HCT116 (cell line): Measurements from ENCODE around the gene GIMD1.

Source experiments
- CEBPB ChIP-seq: IDR thresholded peaks from 2 replicates; pipeline ENCODE4 v1.6.1; 2012; ENCODE audit warnings: low read depth
- EGR1 ChIP-seq: IDR thresholded peaks from 2 replicates; pipeline ENCODE4 v1.6.1; 2012; ENCODE audit warnings: low read depth
- ELF1 ChIP-seq: IDR thresholded peaks from 2 replicates; pipeline ENCODE4 v1.6.1; 2012; ENCODE audit warnings: low read depth, borderline replicate concordance
- EZH2 ChIP-seq: fragments of 200-600 bp; sonication (generic); IDR thresholded peaks from 2 replicates; pipeline ENCODE4 v1.6.1; 2017; ENCODE audit warnings: antibody characterized with exemption, mixed run types
- EZH2phosphoT487 ChIP-seq: fragments of 200-600 bp; IDR thresholded peaks from 2 replicates; pipeline ENCODE4 v1.6.1; 2018; ENCODE audit warnings: antibody characterized with exemption, borderline replicate concordance
- JUND ChIP-seq: IDR thresholded peaks from 2 replicates; pipeline ENCODE4 v1.6.1; 2012
- POLR2A ChIP-seq: IDR thresholded peaks from 2 replicates; pipeline ENCODE4 v1.7.0; 2011; ENCODE audit warnings: borderline replicate concordance; ENCODE audit not compliant: insufficient read depth, insufficient read length; ENCODE audit errors: extremely low read depth
- POLR2AphosphoS5 ChIP-seq: IDR thresholded peaks from 2 replicates; pipeline ENCODE4 v1.6.1; 2011; ENCODE audit warnings: mild to moderate bottlenecking, low read depth, low read length, moderate library complexity
- RAD21 ChIP-seq: IDR thresholded peaks from 2 replicates; pipeline ENCODE4 v1.6.1; 2012; ENCODE audit warnings: low read depth, mild to moderate bottlenecking
- SP1 ChIP-seq: IDR thresholded peaks from 2 replicates; pipeline ENCODE4 v1.6.1; 2012; ENCODE audit warnings: low read depth
- YY1 ChIP-seq: IDR thresholded peaks from 2 replicates; pipeline ENCODE4 v1.6.1; 2011; ENCODE audit warnings: low read length, low read depth, moderate library complexity, mild to moderate bottlenecking; ENCODE audit not compliant: insufficient replicate concordance; ENCODE audit errors: extremely low read depth
- TF ChIP-seq, protein P1 (sequence below), 3 experiments: fragments of 200-600 bp in 1 of 3; sonication (generic) in 1 of 3; IDR thresholded peaks in 2 of 3; conservative IDR thresholded peaks in 1 of 3; 2 replicates each; pipeline ENCODE4 v1.5.1; 2012 to 2017; ENCODE audit warnings: low read depth in 2 of 3, low read length in 2 of 3, antibody characterized with exemption in 1 of 3, borderline replicate concordance in 1 of 3, control low read depth in 1 of 3, mild to moderate bottlenecking in 1 of 3, mixed read lengths in 1 of 3, mixed run types in 1 of 3, moderate library complexity in 1 of 3; ENCODE audit not compliant: insufficient read depth in 1 of 3
- TF ChIP-seq, protein P2 (sequence below): IDR thresholded peaks from 2 replicates; pipeline ENCODE4 v1.6.1; 2012; ENCODE audit warnings: low read depth

DNA sequence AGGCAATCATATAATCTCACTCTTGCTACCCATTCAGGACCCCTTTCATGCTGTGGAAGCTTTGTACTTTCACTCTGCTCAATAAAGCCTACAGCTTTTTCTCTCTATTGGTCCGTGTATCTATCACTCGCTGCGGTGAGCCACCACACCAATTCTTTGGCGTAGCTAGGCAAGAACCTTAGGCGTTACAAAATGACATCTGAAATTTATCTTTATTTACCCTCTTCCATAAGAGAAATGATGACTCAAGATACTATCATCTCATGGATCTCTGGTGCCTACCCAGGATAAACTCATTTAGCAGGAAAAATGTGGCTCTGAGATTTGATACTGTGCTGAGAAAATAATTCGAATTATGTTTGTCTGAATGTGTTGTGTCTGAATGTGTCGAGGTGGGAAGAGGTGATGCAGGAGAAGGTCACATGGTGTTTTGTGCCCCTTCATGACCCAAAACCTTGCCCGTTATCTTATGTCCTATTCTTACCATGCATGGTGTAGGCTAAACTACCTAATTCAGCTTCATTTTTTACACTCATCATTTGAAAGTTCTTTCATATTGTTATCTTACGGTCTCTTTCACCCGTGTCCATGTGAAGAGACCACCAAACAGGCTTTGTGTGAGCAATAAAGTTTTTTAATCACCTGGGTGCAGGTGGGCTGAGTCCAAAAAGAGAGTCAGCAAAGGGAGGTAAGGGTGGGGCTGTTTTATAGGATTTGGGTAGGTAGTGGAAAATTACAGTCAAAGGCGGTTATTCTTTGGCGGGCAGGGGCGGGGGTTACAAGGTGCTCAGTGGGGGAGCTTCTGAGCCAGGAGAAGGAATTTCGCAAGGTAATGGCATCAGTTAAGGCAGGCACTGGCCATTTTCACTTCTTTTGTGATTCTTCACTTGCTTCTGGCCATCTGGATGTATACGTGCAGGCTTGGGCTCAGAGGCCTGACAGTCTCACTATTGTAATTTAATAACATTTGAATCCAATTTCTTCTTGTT is 41.6 kb upstream of the GIMD1 start:
- TF ChIP-seq, protein P1, sequence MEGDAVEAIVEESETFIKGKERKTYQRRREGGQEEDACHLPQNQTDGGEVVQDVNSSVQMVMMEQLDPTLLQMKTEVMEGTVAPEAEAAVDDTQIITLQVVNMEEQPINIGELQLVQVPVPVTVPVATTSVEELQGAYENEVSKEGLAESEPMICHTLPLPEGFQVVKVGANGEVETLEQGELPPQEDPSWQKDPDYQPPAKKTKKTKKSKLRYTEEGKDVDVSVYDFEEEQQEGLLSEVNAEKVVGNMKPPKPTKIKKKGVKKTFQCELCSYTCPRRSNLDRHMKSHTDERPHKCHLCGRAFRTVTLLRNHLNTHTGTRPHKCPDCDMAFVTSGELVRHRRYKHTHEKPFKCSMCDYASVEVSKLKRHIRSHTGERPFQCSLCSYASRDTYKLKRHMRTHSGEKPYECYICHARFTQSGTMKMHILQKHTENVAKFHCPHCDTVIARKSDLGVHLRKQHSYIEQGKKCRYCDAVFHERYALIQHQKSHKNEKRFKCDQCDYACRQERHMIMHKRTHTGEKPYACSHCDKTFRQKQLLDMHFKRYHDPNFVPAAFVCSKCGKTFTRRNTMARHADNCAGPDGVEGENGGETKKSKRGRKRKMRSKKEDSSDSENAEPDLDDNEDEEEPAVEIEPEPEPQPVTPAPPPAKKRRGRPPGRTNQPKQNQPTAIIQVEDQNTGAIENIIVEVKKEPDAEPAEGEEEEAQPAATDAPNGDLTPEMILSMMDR (IDR thresholded peaks at IDR 0.05 in 2 of 3, conservative IDR thresholded peaks at IDR 0.05 in 1 of 3; ENCODE audit: borderline replicate concordance in 1 of 3, insufficient read depth in 1 of 3, low read depth in 2 of 3, low read length in 2 of 3) = no peak
- TF ChIP-seq SP1 (no peak), EZH2 (no peak), RAD21 (no peak), ELF1 (no peak), YY1 (no peak), POLR2A (no peak), JUND (no peak), EGR1 (no peak), POLR2AphosphoS5 (no peak), CEBPB (no peak), EZH2phosphoT487 (no peak)
- TF ChIP-seq, protein P2, sequence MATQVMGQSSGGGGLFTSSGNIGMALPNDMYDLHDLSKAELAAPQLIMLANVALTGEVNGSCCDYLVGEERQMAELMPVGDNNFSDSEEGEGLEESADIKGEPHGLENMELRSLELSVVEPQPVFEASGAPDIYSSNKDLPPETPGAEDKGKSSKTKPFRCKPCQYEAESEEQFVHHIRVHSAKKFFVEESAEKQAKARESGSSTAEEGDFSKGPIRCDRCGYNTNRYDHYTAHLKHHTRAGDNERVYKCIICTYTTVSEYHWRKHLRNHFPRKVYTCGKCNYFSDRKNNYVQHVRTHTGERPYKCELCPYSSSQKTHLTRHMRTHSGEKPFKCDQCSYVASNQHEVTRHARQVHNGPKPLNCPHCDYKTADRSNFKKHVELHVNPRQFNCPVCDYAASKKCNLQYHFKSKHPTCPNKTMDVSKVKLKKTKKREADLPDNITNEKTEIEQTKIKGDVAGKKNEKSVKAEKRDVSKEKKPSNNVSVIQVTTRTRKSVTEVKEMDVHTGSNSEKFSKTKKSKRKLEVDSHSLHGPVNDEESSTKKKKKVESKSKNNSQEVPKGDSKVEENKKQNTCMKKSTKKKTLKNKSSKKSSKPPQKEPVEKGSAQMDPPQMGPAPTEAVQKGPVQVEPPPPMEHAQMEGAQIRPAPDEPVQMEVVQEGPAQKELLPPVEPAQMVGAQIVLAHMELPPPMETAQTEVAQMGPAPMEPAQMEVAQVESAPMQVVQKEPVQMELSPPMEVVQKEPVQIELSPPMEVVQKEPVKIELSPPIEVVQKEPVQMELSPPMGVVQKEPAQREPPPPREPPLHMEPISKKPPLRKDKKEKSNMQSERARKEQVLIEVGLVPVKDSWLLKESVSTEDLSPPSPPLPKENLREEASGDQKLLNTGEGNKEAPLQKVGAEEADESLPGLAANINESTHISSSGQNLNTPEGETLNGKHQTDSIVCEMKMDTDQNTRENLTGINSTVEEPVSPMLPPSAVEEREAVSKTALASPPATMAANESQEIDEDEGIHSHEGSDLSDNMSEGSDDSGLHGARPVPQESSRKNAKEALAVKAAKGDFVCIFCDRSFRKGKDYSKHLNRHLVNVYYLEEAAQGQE = no peak
